IPS DF 4.7 (cell line): ENCODE data around the gene TSPAN17.

Experiments used
- DNase-seq: peaks from one replicate; pipeline ENCODE4 v3.0.0-alpha.2; 2013; ENCODE audit warnings: low spot score; ENCODE audit errors: extremely low read depth

TSPAN17 gene

DNA sequence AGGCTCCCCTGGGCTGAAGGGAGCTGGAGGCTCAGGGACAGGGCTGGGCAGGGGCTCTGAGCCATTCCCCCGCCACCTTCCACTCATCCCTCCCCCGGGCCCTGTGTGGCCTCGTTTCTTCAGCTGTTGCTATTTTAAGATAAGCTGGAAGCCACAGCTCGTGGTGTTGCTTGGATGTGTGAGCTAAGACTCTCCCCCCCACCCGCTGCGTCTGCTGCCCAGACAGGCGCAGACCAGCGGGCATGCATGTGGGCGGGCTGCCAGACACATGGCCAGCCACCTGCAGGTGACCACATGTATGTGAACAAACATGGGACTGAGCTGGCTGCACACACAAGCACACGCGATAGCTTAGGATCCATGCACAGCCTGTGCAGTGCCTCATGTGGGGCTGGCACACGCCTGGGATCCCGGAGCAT lies 25.6 kb upstream of the TSPAN17 start:
- DNase-seq, result no peak

- DNase-seq, result no peak
Observed at GRCh38 chr5:176624142-176624541, 23.1 kb upstream of the TSPAN17 start.

DNA sequence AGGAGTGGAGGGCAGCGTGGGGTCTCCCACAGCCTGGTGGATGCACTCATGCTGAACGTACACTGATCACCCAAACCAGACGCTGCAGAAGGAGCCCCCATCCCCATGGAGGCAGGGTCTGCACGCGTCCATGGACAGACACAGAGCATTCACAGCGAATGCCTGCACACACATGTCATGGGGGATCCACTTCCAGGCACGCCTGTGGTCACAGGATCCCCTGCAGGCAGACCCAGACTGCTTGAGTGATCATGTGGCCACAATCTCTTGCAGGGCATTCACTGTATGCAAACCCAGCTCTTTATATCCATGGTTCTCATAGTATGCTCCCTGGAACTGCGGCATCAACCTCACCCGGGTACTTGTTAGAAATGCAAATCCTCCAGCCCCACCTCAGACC lies 22.3 kb upstream of the TSPAN17 start:
- DNase-seq, result no peak

DNA sequence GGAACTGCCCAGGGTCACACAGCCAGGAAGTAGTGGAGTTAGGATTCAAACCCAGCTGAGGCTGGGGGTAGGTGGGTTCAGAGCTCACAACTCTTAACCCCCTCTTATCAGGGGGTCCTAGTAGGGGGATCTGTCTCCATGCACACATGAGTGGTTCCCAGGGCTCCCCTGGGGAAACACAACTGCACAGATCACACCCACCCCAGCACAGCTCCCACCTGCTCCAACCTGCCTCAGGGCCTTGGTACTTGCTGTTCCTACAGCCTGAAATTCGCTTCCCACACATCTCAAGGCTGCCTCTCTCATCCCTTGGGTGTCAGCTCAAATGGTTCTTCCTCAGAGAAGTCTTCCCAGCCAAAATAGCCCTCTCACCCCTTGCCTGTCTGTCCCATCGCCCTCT lies 21.8 kb upstream of the TSPAN17 start:
- DNase-seq, result no peak

DNA sequence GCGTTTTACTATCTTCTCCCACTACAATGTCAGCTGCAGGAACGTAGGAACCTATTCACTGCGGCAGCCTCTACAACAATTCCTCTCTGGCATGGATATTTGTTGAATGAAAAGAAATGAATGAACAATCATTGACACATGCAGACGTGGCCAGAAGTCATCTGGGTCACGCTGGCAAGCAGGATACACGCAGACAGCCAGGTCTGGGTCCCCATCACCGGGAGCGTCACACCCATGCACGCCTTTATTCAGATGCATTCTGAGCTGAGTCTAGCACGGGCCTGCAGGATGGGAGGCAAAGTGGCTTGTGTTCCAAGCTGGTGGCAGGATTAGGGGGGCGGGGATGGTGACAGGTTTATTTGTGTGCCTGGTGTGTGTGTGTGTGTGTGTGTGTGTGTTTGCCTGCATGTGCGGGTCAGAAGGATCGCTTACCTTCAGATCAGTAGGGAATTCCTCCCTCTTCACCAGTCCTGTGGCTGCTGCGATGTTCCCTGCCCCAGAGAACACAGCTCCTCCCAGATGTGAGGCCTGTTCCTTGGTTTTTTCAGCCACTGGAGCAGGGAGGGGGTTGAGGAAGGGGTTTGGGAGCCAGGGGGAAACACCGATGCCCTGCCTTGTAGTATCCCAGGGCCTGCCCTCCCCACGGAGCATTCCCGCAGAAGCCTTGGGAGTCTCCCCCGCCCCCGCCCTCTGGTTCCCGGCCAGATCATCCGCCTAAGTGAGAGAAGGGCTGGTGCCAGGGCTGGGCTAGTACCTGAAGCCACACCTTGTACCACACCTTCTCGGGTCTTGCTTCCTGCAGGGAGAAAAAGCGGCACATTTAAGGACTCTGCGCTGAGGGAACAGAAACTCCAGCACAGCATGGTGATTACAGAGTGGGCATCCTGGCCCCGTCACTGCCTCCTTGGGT lies 21.1 kb upstream of the TSPAN17 start:
- DNase-seq, result no peak

- no peak for DNase-seq
Observed at GRCh38 chr5:176626876-176627236, 20.4 kb upstream of the TSPAN17 start.

- no peak for DNase-seq
Observed at GRCh38 chr5:176627582-176627981, 19.7 kb upstream of the TSPAN17 start.

DNA sequence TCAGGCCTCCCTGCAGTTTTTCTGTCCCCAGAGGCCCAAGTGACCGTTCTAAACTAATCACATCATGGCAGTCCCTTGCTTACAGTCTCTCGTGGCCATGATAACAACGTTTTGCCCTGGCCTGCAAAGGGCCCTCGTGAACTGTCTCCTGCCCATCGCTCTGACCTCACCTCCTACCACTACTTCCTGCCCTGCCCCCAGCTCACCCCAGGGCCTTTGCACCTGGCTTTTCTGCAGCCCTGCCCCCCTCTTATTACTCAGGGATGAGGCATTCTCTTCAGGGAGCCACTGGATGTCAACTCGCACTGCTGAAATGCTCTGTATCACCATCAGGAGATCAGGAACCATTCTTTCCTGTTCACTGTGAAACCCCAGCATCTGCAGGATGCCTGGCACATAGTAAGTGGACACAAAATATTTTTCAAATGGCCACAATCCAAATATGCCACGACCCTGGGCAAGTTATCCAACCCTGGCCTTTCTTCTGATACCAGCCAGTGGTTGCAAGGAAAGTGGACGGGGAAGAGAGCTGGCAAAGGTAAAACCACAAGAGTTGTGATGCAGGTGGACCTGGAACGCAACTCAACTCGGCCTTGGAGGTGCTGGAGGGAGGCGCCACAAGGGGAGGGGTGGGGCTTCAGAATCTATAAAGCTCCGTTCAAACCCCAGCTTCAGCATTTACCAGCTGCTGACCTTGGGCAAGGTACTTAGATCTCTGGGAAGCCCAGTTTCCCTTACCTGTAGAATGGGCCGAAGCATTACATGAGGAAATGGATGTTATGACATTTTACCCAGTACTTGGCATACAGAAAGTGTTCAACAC lies 18.7 kb upstream of the TSPAN17 start:
- no peak for DNase-seq

- no peak for DNase-seq
Observed at GRCh38 chr5:176629317-176629852, 17.9 kb upstream of the TSPAN17 start.

DNA sequence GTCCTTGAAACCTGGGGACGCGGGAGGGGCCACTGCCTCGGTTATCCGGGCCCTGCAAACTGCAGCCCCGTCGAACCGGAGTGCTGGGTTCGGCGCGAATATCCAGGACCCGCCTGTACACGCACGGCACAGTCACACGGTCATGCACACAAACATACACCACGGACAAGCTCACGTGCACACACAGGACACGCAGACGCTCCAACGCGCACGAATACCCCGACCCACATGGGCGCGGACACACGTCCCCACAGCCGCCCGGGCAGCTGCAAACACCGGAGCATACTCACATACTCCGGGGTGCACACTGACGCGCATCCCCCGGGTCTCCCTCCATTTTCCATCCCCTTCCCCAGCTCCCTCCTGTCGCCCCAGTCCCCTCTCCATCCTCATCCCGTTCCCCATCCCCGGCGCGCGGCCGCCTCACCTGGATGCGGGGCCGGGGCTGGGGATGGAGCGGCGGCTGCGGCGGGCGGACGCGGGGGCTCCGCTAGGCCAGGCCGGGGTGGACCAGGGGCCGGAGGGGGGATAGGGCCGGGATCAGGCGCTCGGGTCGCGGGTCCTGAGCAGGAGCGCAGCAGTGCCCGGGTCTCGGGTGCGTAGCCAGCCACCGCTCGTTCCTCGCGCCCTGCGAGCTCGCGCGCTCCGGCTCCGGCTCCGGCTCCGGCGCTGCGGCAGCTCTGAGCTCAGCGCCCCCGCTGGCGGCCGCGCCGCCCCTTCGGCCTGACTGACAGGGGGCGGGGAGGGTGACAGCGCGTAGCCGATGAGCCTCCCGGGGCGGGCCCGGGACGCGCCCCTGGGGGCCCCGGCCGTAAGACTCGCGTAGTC lies 17.2 kb upstream of the TSPAN17 start, which contains the start of the genes EIF4E1B and SNCB:
EIF4E1B (plus strand) TSS at position 823 of the 828 bp plus-strand sequence. CDS start 12,113 bp downstream, outside the sequence.
SNCB (minus strand) TSS at position 682 of the 828 bp plus-strand sequence. CDS start 880 bp downstream, outside the sequence.
- no peak for DNase-seq

DNA sequence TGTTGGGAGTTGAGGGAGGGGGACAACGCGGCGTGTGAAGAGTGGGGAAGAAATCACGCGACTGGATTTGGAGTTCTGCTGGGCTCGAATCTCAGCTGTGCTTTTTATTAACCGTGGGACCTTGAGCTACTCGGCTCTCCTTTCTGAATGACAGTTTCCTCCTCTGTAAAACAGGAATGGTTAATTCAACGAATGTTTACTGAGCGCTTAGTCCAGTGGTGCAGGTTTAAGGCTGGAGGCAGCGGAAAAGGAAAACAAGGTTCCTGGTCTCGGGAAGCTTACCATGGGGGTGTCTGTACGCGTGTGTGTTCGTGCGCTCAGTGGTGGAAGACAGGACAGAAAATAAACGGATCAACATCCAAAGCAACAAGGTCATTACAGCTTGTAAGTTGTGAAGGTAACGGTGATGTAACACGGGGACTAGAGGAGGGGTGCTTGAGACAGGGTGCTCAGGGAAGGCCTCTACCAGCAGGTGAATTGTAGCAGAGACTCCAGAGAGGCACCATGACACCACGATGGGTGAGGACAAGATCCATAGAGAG lies 16.5 kb upstream of the TSPAN17 start:
- no peak for DNase-seq

- DNase-seq, result no peak
Observed at GRCh38 chr5:176631383-176632200, 15.7 kb upstream of the TSPAN17 start.

- no peak for DNase-seq
Observed at GRCh38 chr5:176632745-176633144, 14.5 kb upstream of the TSPAN17 start.

GRCh38 chr5:176633598-176633997 lies 13.7 kb upstream of the TSPAN17 start:
- DNase-seq, result no peak

- DNase-seq, result no peak
Observed at GRCh38 chr5:176636426-176636825, 10.9 kb upstream of the TSPAN17 start.

DNA sequence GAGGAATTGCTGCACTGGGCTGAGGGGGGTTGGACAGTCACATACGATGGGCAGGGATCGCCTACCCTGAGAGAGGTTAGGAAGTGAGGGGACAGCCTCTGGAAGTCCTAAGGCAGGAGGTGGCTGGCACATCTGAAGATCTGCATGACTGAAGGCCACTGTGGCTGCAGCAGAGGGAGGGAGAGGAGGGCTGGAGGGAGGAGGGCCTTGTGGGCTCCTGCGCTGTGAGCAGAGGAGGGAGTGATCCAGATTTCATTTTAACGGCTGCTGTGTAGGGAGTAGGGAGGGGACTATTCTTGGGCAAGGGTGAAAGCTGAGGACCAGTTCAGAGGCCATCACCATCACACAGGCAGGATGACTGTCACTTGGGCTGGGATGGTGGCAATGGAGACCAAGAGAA lies 9.7 kb upstream of the TSPAN17 start:
- no peak for DNase-seq

DNA sequence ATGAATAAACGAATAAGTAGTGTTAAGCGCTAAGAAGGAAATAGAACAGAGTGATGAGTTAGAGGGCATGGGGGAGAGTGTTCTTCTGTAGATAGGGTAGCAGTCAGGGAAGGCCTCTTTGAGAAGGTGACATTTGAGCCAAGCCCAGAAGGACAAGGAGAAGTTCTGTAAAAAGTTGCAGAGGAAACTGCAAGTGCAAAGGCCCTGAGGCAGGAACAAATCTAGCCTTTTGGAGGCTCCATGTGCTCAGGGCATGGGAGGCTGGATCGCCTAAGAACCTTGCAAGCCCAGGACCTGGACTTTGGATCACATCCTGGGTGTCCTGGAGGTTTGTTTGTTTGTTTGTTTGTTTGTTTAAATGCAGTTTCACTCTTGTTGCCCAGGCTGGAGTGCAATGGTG lies 8.8 kb upstream of the TSPAN17 start:
- DNase-seq, result no peak

DNA sequence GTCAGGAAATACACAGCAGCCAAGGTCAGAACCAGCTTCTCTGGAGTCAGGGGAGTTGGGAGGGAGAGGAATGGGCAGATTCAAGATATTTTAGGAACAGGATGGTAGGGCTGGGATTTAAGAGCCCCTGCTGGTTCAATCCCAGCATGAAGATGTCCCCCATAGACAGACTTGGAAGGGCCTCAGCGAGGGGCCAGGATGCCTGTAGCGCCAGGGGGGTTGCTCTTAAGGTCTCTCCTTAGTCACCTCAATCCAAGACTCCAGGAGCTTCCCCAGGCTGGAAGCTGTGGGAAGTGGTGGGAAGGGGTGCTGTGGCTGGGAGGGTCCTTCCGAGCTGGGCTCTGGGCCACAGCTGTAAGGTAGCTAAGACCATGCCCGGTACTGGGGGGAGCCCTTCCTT lies 8.1 kb upstream of the TSPAN17 start:
- no peak for DNase-seq

DNA sequence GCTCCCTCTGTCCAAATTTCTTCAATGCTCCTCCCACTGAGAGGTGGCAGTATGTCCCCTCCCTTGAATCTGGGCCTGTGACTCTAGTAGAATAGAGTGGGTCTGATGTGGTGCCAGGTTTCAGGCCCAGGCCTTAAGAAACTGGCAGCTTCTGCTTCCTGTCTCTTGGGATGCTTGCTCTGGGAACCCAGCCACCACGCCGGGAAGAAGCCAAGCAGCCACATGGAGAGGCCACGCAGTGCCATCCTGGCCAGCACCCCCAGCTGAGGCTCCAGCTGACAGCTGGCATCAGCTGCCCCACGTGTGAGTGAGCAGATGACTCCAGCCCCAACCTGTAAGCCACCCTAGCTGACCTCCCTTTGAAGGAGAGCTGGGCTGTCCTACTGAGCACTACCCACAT lies 7.3 kb upstream of the TSPAN17 start:
- no peak for DNase-seq

- no peak for DNase-seq
Observed at GRCh38 chr5:176640616-176641015, 6.7 kb upstream of the TSPAN17 start.
